Bronchial epithelial cell (primary cell): ENCODE data around the gene ARFGAP3. TPM values are rescaled to one million over a fixed set of nuclear protein-coding genes. Genes with fewer than 3 reads are reported as not detected.

Source experiments
- DNase-seq: peaks from one replicate; pipeline ENCODE4 v3.0.0-alpha.2; 2010; ENCODE audit warnings: low read depth
- FAIRE-seq: peaks from 2 replicates; lab custom pipeline; 2011; peaks lifted over from hg19 to GRCh38; lab: Jason Lieb, UNC
- H3K27me3 ChIP-seq: 2 replicates; pipeline ENCODE4 v1.5.1; 2011; ENCODE audit warnings: low read length; ENCODE audit not compliant: control insufficient read depth, insufficient read depth
- H3K36me3 ChIP-seq: 2 replicates; pipeline ENCODE4 v1.5.1; 2011; ENCODE audit warnings: low read length; ENCODE audit not compliant: control insufficient read depth, insufficient read depth
- H3K4me3 ChIP-seq: 2 replicates; pipeline ENCODE4 v1.5.1; 2011; ENCODE audit warnings: mild to moderate bottlenecking, low read depth, low read length, control low read depth
- total RNA-seq: library from RNA; depleted of rRNA; stranded (reverse); fragments of >200 nt; gene quantifications from 2 replicates; pipeline ENCODE4 v1.2.1, GENCODE V29; 2014
- TF ChIP-seq, protein P1 (sequence below): IDR thresholded peaks from 2 replicates; pipeline ENCODE4 v1.5.1; 2011; ENCODE audit warnings: mild to moderate bottlenecking, moderate library complexity, low read length, control low read depth, inconsistent platforms; ENCODE audit not compliant: insufficient read depth, severe bottlenecking

Gene ARFGAP3
- total RNA-seq, 1 donor from 2014 or later: 87.7 TPM

- H3K36me3 ChIP-seq: peaks cover 1% of the 10 kb centered on the region
- no peaks in the 10 kb centered on the region for H3K27me3 ChIP-seq
- DNase-seq (no peak), FAIRE-seq (no peak)
- H3K4me3 ChIP-seq: no peak overlapping the region
- TF ChIP-seq, protein P1, sequence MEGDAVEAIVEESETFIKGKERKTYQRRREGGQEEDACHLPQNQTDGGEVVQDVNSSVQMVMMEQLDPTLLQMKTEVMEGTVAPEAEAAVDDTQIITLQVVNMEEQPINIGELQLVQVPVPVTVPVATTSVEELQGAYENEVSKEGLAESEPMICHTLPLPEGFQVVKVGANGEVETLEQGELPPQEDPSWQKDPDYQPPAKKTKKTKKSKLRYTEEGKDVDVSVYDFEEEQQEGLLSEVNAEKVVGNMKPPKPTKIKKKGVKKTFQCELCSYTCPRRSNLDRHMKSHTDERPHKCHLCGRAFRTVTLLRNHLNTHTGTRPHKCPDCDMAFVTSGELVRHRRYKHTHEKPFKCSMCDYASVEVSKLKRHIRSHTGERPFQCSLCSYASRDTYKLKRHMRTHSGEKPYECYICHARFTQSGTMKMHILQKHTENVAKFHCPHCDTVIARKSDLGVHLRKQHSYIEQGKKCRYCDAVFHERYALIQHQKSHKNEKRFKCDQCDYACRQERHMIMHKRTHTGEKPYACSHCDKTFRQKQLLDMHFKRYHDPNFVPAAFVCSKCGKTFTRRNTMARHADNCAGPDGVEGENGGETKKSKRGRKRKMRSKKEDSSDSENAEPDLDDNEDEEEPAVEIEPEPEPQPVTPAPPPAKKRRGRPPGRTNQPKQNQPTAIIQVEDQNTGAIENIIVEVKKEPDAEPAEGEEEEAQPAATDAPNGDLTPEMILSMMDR: no peak
These were observed 31.3 kb downstream of the ARFGAP3 start for GRCh38 chr22:42825796-42826195.

GRCh38 chr22:42821386-42821785, 35.7 kb downstream of the ARFGAP3 start:
- no peak overlapping the region for H3K4me3 ChIP-seq
- H3K36me3 ChIP-seq: peaks cover 1% of the 10 kb centered on the region
- TF ChIP-seq, protein P1: no peak
- no peaks in the 10 kb centered on the region for H3K27me3 ChIP-seq
- FAIRE-seq: no peak
- no peak for DNase-seq

DNA sequence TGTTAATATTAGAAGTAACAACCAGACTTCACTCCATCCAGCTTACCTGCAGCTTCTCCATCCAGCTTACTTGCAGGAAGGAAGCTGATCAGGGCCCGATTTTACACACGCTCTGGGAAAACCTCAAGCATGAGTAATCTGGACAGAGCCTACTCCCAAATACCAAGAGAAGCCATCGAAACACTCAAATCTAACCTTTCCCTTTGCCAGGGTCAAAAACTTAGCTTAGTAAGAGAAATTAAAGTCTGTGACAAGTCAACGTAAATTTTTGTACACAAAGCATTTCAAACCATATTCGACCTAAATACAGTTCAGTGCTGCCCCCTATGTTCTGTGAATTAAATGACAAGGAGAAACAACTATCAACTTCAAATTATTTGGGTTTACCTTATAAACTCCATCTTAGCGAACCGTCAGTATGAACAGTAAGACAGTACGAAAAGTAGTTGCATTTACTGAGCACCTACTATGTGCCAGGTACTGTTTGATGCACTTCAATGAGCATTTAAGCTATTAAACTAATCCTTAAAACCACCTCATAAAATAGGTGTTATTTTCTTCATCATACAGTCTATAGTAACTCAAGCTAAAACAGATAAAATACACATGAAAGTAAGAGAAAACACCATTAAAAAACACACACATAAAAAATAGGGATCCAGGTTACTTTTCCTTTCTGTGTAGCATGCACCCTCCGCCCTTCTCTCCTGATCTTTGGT, 36.9 kb downstream of the ARFGAP3 start:
- FAIRE-seq (no peak), DNase-seq (peak; percentile 75)
- no peak overlapping the region for H3K4me3 ChIP-seq
- TF ChIP-seq, protein P1: peak; percentile 52
- no peaks in the 10 kb centered on the region for H3K27me3 ChIP-seq
- H3K36me3 ChIP-seq: peaks cover 2% of the 10 kb centered on the region

- peaks cover 2% of the 10 kb centered on the region for H3K36me3 ChIP-seq
- TF ChIP-seq, protein P1: no peak
- H3K4me3 ChIP-seq: no peak overlapping the region
- H3K27me3 ChIP-seq: no peaks in the 10 kb centered on the region
- FAIRE-seq (no peak), DNase-seq (no peak)
These were observed 37.5 kb downstream of the ARFGAP3 start for GRCh38 chr22:42819412-42820044.

DNA sequence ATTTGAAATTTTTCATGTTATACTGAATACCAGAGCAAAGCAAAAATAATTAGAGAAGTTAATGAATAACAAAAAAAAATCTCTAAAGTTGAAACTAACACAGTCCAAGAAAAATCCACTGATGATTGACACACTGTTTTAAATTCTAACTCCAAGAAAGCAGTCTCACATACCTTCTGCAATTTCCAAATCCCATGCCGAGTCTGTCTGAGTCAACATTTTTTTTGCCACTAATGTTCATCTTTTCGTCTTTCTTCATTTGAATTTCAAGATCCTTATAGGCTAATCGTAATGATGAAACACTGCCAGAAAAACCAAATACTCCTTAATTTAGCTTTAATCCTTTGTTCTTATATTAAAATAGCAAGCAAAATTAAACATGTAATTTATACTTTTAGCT, 39.5 kb downstream of the ARFGAP3 start:
- DNase-seq: no peak
- FAIRE-seq: no peak
- H3K36me3 ChIP-seq: peaks cover 5% of the 10 kb centered on the region
- no peak overlapping the region for H3K4me3 ChIP-seq
- TF ChIP-seq, protein P1: no peak
- H3K27me3 ChIP-seq: no peaks in the 10 kb centered on the region
